Upper lobe of left lung (tissue), 4 donors: ENCODE data around the gene OTUD7B.

Source experiments
- CTCF ChIP-seq, 6 experiments: fragments of 450-650 bp in 4 of 6; fragments of 200-600 bp in 2 of 6; sonication (generic) in 2 of 6; IDR thresholded peaks; one replicate each; pipeline ENCODE4 v1.5.1; 2016 to 2019; ENCODE audit warnings: antibody characterized with exemption in 6 of 6
- POLR2A ChIP-seq, 4 donors: fragments of 450-650 bp; IDR thresholded peaks; one replicate each; pipeline ENCODE4 v1.5.1; 2016 to 2017; ENCODE audit warnings: antibody characterized with exemption in 4 of 4, mild to moderate bottlenecking in 2 of 4

DNA sequence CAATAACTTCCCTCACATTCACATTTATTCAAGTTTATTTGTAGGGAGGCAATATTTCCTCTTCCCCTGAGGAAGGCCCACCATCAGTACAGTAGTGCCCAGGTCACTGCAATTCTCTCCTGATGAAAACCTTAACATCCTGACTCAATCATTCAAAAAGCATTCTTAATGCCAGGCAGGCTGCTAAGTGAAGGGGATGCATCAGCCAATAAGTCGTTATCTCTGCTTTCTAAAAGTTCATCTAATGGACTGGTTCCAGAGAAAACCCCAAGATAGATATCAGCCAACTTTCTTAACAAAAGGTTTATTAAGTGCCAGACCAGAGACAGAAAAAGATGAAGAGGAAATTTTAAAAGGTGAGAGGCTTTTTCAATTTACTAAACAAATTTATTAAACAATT lies 17.3 kb downstream of the OTUD7B start:
- TF ChIP-seq CTCF (IDR thresholded peaks at IDR 0.05) (no peak), POLR2A (IDR thresholded peaks at IDR 0.05) (no peak)
